ENCODE data around the gene SRR. TPM values are rescaled to one million over a fixed set of nuclear protein-coding genes. Genes with fewer than 3 reads are reported as not detected.

Gene SRR
- total RNA-seq, 1 donor from 2014 or later = 11.0 TPM

- intact Hi-C loops (cut with DNase I) = loop anchor here (5.0 kb wide), 1 partner anchor 66 kb away; the partner anchor contains the start of gene MNT
- ATAC-seq = peak; percentile 97
- peak; percentile 95 for DNase-seq (ENCODE audit: missing footprints)
Observed at GRCh38 chr17:2336215-2336851, 32.6 kb downstream of the SRR start, which contains the start of gene TSR1. Gene TSR1 (minus strand): TSS chr17:2336457. CDS start chr17:2336427, 30 bp downstream.

DNA sequence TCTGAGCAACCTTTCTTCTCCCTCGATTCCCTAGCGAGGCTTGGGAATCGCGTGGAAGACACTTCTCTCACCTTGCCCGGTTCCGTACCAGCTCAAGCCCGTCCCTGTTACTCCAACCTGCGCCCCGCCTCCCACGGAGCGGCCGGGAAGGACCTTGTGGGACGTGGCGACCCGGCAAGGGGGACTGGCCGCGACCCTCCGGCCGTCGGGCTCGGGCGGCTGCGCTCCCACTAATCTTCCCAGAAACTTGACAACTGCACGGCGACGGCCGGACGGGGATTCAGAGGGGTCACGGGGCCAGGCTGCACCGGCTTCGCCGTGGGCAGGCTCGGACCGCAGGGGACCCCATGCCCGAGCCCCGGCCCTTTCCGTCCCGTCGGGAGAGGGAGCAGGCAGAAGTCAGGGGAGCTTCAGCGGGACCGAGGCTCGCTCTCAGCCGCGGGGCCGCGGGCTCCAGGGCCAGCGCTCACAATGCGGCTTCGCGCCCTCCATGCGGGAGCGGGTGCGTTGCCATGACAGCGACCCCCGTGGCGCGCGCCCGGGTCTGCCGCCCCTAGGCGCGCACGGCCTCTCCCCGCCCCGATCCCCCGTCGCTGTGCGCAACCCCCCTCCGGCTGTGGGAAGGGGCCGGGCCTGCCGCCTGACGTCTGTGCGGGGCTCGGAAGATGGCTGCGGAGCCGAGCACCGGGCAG lies 33.2 kb downstream of the SRR start, which contains the start of gene SGSM2:
Gene SGSM2 (plus strand): TSS at position 650 of the 692 bp plus-strand sequence. CDS start 188 bp downstream, outside the sequence.
- peak; percentile 75 for ATAC-seq
- DNase-seq (ENCODE audit: missing footprints) = peak; percentile 78
- intact Hi-C loops (cut with DNase I) = loop anchor here (5.0 kb wide), 1 partner anchor 65 kb away; the partner anchor contains the start of gene MNT

DNA sequence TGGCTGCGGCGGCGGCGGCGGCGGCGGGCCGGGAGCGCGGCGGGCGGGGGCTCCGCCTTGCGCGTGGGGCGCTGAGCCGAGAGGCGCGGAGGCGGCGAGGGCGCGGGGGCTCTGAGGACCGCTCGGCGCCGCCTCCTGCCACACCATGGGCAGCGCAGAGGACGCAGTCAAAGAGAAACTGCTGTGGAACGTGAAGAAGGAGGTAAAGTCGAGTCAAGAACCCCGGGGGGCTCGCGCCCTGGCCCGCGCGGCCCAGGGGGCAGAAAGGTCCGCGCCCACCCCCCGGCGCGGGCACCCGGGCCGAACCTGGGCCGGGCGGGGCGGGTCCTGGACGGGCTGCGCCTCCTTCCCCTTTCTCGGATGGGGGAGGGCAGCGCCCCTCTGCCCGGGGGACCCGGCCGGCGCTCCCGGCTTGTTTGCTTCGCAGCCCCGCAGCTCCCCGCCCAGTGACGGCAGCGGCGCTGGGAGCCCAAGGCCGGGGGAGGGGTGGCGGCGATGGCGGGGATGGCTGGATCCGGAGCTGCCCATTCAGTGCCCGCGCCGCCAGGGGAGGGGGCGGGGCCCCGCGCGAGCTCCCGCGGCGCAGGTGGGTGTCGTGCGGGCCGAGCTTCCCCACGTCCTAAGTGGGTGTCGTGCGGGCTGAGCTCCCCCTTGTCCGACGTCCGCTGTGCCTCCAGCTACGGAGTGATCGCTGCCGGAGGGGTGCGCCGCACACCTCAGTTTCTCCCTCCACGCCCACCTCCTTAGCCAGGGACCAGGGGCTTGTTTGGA lies 34.0 kb downstream of the SRR start:
- DNase-seq (ENCODE audit: missing footprints) (peak; percentile 86), ATAC-seq (peak; percentile 38)
- intact Hi-C loops (cut with DNase I) = loop anchor here (5.0 kb wide), 1 partner anchor 65 kb away; the partner anchor contains the start of gene MNT

DNA sequence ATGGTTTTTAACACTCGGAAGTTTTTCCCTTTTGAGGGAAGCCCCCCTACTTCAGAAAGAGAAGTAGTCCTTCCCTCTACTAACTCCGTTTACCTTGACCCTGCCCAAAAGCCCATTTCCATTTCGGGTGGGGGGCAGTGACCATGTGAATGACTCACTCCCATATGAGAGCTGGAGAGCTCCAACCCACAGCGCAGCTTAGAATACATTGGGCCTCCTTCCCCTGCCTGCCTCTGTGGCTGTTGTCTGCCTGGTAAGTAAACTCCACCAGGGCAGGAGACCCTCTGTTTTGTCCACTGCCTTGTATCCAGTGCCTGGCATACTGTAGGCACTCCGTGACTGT lies 34.5 kb downstream of the SRR start:
- intact Hi-C loops (cut with DNase I) = loop anchor here (5.0 kb wide), 1 partner anchor 64 kb away; the partner anchor contains the start of gene MNT
- no peak for ATAC-seq
- no peak for DNase-seq (ENCODE audit: missing footprints)

GRCh38 chr17:2343421-2343820 lies 39.7 kb downstream of the SRR start:
- DNase-seq (ENCODE audit: missing footprints) (no peak), ATAC-seq (no peak)
- intact Hi-C loops (cut with DNase I) = no loop called here

DNA sequence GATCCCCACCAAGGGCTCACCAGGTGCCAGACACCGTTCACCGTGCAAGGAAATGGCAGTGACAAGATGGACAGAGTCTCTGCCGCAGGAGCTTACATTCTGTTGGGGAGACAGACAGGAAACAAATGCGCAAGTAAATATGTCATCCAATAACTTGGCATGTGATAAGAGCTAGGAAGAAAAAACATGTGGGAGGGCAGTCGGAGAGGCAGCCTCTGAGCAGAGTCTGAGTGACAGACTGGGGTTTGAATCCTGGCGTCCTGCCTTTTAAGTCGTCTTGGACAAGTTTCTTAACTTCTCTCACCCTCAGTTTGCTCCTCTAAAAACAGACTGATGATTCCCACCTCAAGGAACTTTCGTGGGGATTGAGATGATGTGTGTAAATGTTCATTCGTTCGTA lies 40.8 kb downstream of the SRR start:
- intact Hi-C loops (cut with DNase I) = no loop called here
- DNase-seq (ENCODE audit: missing footprints) (no peak), ATAC-seq (no peak)

- DNase-seq (ENCODE audit: missing footprints) (no peak), ATAC-seq (no peak)
- intact Hi-C loops (cut with DNase I) = no loop called here
Observed at GRCh38 chr17:2346475-2346874, 42.7 kb downstream of the SRR start.

DNA sequence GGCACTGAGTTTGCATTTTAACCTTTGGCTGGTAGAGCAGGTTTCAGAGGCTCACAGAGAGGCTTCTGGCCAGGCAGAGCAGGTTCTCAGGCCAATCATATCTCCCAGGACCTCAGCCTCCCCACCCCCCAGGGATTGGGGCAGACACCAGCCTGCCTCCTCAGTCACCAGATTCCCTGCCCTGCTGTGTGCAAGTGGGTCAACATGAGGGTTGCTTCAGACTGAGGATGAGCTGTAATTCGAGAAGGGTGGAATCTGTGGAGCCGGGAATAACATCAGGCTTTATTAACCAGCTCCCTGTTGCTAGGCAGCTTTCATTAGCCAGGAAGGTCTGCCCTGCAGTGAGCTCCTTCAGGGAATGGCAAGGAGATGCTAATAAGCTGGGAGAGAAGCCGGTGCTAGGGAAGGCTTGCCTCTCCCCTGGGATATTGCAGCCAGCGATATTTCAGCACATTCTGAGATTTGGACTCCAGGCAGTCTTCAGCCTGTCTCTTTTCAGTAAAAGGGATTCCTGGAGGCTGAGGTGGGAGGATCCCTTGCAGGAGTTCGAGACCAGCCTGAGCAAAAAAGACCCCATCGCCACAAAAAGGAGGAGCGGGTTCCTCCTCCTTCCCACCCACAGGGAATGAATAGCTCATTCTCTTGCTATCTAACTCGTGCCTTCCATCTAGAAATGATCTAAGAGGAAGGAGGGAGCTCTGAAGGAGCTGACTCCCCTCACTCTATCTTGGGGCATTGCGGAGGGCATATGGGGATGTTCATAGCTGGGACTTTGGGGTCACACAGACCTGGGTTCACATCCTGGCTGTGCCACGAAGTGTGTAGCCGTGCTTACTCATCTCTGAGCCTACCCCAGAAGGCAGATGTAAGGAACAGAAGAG lies 44.3 kb downstream of the SRR start:
- ATAC-seq = peak; percentile 66

DNA sequence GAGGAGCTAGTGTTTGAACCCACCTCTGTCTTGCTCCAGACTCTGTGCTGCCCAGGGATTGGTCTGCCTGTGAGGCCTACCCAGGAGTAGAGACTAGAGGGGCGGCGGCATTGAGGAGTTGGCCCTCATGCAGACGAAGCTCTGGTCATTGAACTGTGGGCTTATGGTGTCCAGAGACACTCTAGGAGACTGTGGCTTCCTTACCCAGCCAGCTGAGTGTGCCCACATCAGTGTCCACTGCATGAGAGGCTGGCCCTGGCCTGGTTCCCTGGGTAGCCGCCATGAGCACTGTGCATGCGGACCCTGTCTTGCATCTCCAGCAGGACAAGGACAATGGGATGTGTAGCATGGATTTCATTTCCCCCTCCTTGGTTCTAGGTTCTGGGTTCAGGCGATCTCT lies 47.5 kb downstream of the SRR start:
- intact Hi-C loops (cut with DNase I) = no loop called here
- ATAC-seq (no peak), DNase-seq (ENCODE audit: missing footprints) (no peak)

More for the DNA sequence above, 44.3 kb downstream of the SRR start:
- intact Hi-C loops (cut with DNase I) = no loop called here
- no peak for DNase-seq (ENCODE audit: missing footprints)

- ATAC-seq = no peak
- intact Hi-C loops (cut with DNase I) = no loop called here
- no peak for DNase-seq (ENCODE audit: missing footprints)
Observed at GRCh38 chr17:2354311-2354710, 50.6 kb downstream of the SRR start.

DNA sequence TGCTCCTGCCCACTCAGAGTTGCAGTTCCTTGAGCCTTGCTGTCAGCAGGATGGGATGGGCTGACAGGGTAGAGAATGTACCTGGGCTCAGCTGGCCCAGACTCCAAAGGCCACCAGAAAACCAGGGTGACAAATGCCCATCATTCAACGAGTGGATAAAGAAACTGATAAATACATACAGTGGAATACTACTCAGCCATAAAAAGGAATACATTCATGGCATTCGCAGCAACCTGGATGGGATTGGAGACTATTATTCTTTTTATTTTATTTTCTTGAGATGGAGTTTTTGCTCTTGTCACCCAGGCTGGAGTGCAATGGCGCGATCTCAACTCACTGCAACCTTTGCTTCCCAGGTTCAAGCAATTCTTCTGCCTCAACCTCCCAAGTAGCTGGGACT lies 53.5 kb downstream of the SRR start:
- ATAC-seq (no peak), DNase-seq (ENCODE audit: missing footprints) (no peak)

GRCh38 chr17:2357931-2358434 lies 54.2 kb downstream of the SRR start:
- DNase-seq (ENCODE audit: missing footprints) = no peak
- ATAC-seq = no peak
- intact Hi-C loops (cut with DNase I) = no loop called here

More for the DNA sequence above, 53.5 kb downstream of the SRR start:
- intact Hi-C loops (cut with DNase I) = no loop called here

DNA sequence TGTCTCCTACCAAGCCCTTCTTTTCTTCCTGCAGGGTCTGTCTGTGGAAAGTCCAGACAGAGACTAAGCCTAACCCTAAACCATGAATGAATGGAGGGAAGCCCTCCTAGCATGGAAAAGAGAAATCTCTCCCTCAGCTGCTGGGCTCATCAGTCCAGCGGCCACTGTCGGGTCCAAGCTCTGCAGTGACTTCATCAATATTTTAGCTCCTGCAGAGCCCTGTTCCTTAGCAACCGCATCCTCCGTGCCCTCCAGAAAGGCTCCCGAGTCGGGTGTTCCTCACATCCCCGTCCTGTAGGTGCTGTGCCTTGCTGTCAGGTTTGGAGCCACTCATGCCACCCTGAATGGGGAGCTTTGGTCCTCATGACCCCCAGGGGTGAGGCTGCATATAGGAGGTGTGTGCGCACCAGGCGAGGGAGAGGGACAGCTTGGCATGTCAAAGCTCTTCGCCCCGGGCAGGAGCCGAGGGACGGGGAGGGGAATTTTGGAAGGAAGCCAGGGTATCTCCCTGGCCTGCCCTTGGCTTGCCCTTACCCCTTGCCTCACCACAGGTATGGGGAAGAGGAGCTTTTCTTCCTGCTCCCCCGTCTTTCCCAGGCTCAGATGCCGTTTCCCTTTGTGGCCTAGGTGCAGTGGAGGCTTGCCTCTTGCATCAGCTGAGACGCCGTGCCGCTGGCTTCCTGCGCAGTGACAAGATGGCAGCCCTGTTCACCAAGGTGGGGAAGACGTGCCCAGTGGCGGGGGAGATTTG lies 57.4 kb downstream of the SRR start:
- no peak for ATAC-seq
- DNase-seq (ENCODE audit: missing footprints) = no peak
- intact Hi-C loops (cut with DNase I) = no loop called here

DNA sequence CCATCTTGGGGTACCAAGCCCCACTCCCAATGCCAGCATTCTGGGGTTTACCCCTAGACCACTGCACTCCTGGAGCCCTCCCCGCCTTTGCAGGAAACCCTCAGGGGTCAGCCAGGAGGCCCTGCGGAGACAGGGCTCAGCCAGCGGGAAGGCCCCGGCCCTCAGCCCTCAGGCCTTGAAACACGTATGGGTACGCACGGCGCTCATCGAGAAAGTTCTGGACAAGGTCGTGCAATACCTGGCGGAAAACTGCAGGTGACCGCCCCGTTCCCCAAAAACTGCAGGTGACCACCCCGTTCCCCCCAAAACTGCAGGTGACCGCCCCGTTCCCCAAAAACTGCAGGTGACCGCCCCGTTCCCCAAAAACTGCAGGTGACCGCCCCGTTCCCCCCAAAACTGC lies 58.3 kb downstream of the SRR start:
- intact Hi-C loops (cut with DNase I) = no loop called here
- ATAC-seq (no peak), DNase-seq (ENCODE audit: missing footprints) (no peak)

- DNase-seq (ENCODE audit: missing footprints) = no peak
Observed at GRCh38 chr17:2362416-2362815, 58.7 kb downstream of the SRR start.

DNA sequence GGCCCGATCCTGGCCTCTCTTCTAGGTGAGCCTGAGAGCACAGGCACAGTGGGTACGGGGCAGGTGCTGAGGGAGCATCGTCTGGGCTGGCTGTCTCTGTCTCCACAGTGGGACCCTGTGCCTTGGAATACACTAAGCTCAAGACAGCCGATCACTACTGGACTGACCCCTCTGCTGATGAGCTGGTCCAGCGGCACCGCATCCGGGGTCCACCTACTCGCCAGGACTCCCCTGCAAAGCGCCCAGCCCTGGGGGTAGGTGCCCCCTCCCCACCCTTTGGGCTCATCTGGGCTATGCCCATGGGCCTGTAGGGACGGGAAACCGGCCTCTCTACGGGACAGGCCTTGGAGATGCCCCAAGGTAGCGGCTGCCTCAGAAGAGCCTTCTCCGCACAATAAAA lies 59.1 kb downstream of the SRR start:
- ATAC-seq (no peak), DNase-seq (ENCODE audit: missing footprints) (no peak)
- intact Hi-C loops (cut with DNase I) = no loop called here

More at GRCh38 chr17:2362416-2362815, 58.7 kb downstream of the SRR start:
- ATAC-seq = no peak
- intact Hi-C loops (cut with DNase I) = no loop called here

GRCh38 chr17:2363318-2363717 lies 59.6 kb downstream of the SRR start:
- intact Hi-C loops (cut with DNase I) = no loop called here
- ATAC-seq (no peak), DNase-seq (ENCODE audit: missing footprints) (no peak)
